GM18867 (cell line): Measurements from ENCODE around the gene ZNF746.
"Not testable (repeated sequence)": the region's sequence is repeated elsewhere in the genome, so short reads cannot be mapped to it uniquely, and the experiment has no call there.

Experiments used
- ATAC-seq: cut with Tn5 transposase; IDR thresholded peaks from one replicate; pipeline ENCODE4 v1.9.1; 2021; ENCODE audit warnings: mild to moderate bottlenecking, moderate library complexity; ENCODE audit not compliant: unreplicated experiment

The ZNF746 gene

GRCh38 chr7:149459540-149460452 lies 37.8 kb downstream of the ZNF746 start:
- ATAC-seq, result peak; percentile 38

GRCh38 chr7:149459201-149459539 lies 38.4 kb downstream of the ZNF746 start:
- ATAC-seq, result no peak

- ATAC-seq, result no peak
These were observed 39.4 kb downstream of the ZNF746 start for GRCh38 chr7:149458235-149458634.

- ATAC-seq, result no peak
These were observed 39.8 kb downstream of the ZNF746 start for GRCh38 chr7:149457766-149458165.

GRCh38 chr7:149456506-149457421 lies 40.8 kb downstream of the ZNF746 start:
- no peak for ATAC-seq

GRCh38 chr7:149455175-149455950 lies 42.2 kb downstream of the ZNF746 start:
- ATAC-seq, result no peak

- no peak for ATAC-seq
These were observed 42.9 kb downstream of the ZNF746 start for GRCh38 chr7:149454750-149455149.

- no peak for ATAC-seq
These were observed 43.6 kb downstream of the ZNF746 start for GRCh38 chr7:149454006-149454405.

- no peak for ATAC-seq
These were observed 46.8 kb downstream of the ZNF746 start for GRCh38 chr7:149450821-149451220.

GRCh38 chr7:149449897-149450296 lies 47.7 kb downstream of the ZNF746 start:
- ATAC-seq, result no peak

GRCh38 chr7:149448961-149449360 lies 48.6 kb downstream of the ZNF746 start:
- ATAC-seq, result no peak

- ATAC-seq, result not testable (repeated sequence)
These were observed 51.6 kb downstream of the ZNF746 start for GRCh38 chr7:149446026-149446425.

GRCh38 chr7:149444287-149444686 lies 53.3 kb downstream of the ZNF746 start:
- no peak for ATAC-seq

GRCh38 chr7:149443523-149443922 lies 54.1 kb downstream of the ZNF746 start:
- no peak for ATAC-seq

GRCh38 chr7:149442924-149443323 lies 54.7 kb downstream of the ZNF746 start:
- no peak for ATAC-seq

GRCh38 chr7:149440222-149440621 lies 57.4 kb downstream of the ZNF746 start:
- no peak for ATAC-seq

GRCh38 chr7:149436358-149436757 lies 61.3 kb downstream of the ZNF746 start:
- no peak for ATAC-seq

GRCh38 chr7:149433124-149433523 lies 64.5 kb downstream of the ZNF746 start:
- ATAC-seq, result no peak

GRCh38 chr7:149432121-149432691 lies 65.4 kb downstream of the ZNF746 start:
- no peak for ATAC-seq

GRCh38 chr7:149431486-149432120 lies 66.0 kb downstream of the ZNF746 start:
- ATAC-seq, result no peak
